NCI-H524 treated with DMSO at 0.1 percent for 48 hours (cell line): Measurements from ENCODE around the gene ARAP1.

Source experiments
- DNase-seq: peaks from one replicate; lab custom pipeline; 2025; lab: John Stamatoyannopoulos, UW

Gene ARAP1

GRCh38 chr11:72682238-72682857 lies 69.9 kb downstream of the ARAP1 start:
- no peak for DNase-seq

- DNase-seq = no peak
Measured at GRCh38 chr11:72681226-72682153, 70.7 kb downstream of the ARAP1 start.

GRCh38 chr11:72680624-72681158 lies 71.5 kb downstream of the ARAP1 start:
- DNase-seq = no peak

GRCh38 chr11:72679869-72680268 lies 72.3 kb downstream of the ARAP1 start:
- DNase-seq = no peak

GRCh38 chr11:72678524-72678923 lies 73.7 kb downstream of the ARAP1 start:
- no peak for DNase-seq

- DNase-seq = no peak
Measured at GRCh38 chr11:72676861-72677341, 75.3 kb downstream of the ARAP1 start.

- DNase-seq = no peak
Measured at GRCh38 chr11:72675221-72675620, 77.0 kb downstream of the ARAP1 start.

GRCh38 chr11:72673943-72674828 lies 78.0 kb downstream of the ARAP1 start, which contains the start of gene PDE2A:
Gene PDE2A (minus strand): TSS chr11:72674422. CDS start chr11:72674207, 215 bp downstream.
- DNase-seq = no peak

- DNase-seq = no peak
Measured at GRCh38 chr11:72673284-72673942, 78.8 kb downstream of the ARAP1 start.

- DNase-seq = no peak
Measured at GRCh38 chr11:72672597-72673238, 79.5 kb downstream of the ARAP1 start.

GRCh38 chr11:72671152-72672099 lies 80.8 kb downstream of the ARAP1 start:
- no peak for DNase-seq

- DNase-seq = no peak
Measured at GRCh38 chr11:72670041-72670440, 82.2 kb downstream of the ARAP1 start.

- no peak for DNase-seq
Measured at GRCh38 chr11:72669527-72669926, 82.7 kb downstream of the ARAP1 start.

- DNase-seq = no peak
Measured at GRCh38 chr11:72668629-72669347, 83.4 kb downstream of the ARAP1 start.

GRCh38 chr11:72665911-72666472 lies 86.2 kb downstream of the ARAP1 start:
- no peak for DNase-seq

GRCh38 chr11:72662036-72662435 lies 90.2 kb downstream of the ARAP1 start:
- no peak for DNase-seq

- no peak for DNase-seq
Measured at GRCh38 chr11:72661486-72661885, 90.7 kb downstream of the ARAP1 start.

- no peak for DNase-seq
Measured at GRCh38 chr11:72658989-72659640, 93.1 kb downstream of the ARAP1 start.
